C4-2B (cell line): ENCODE results near the gene SUPT6H.

Experiments
- ZFX ChIP-seq: fragments of 450-650 bp; IDR thresholded peaks from 2 replicates; pipeline ENCODE4 v1.6.1; 2017
- TF ChIP-seq, protein P1 (sequence below): fragments of 450-650 bp; conservative IDR thresholded peaks from 2 replicates; pipeline ENCODE4 v1.5.1; 2017; ENCODE audit warnings: mild to moderate bottlenecking

DNA sequence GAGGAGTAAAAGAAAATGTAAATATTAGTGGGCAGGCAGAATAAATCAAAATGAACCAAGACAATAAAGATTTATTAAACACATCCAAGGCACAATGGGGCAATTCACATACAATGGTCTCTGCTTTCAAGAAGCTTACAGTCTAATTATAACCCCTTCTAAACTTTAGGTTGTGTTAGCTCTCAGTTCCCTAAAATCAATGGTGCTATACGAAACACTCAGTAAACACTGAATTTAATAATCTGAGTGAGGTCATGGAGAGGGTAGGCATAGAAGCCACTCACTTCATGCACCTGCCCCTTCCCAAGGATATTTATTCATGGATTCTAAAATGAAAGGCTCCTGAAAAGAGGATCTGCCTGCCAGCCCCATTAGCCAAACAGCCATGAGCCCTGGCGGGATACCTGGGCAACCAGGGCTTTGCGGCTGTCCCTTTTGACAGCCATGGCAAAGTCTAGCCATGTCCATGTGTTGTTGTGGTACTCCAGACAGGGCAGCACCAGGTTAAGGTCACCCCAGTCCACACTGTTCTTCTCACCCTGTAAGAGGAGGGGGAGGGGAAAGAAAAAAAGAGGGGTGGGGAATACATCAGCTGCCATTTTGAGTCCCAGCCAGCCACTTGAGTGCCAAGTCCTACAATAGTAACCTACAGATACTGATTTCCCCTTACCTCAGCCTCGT, 46.6 kb upstream of the SUPT6H start:
- TF ChIP-seq, protein P1, sequence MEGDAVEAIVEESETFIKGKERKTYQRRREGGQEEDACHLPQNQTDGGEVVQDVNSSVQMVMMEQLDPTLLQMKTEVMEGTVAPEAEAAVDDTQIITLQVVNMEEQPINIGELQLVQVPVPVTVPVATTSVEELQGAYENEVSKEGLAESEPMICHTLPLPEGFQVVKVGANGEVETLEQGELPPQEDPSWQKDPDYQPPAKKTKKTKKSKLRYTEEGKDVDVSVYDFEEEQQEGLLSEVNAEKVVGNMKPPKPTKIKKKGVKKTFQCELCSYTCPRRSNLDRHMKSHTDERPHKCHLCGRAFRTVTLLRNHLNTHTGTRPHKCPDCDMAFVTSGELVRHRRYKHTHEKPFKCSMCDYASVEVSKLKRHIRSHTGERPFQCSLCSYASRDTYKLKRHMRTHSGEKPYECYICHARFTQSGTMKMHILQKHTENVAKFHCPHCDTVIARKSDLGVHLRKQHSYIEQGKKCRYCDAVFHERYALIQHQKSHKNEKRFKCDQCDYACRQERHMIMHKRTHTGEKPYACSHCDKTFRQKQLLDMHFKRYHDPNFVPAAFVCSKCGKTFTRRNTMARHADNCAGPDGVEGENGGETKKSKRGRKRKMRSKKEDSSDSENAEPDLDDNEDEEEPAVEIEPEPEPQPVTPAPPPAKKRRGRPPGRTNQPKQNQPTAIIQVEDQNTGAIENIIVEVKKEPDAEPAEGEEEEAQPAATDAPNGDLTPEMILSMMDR, result no peak
- no peak for TF ChIP-seq ZFX
